ENCODE results near the gene TTC16. TPM values are rescaled to one million over a fixed set of nuclear protein-coding genes. Genes with fewer than 3 reads are reported as not detected.
A peak's percentile ranks its signal among the peaks of the same experiment; 100 is the strongest.

The TTC16 gene
- total RNA-seq, 1 experiment from 2014 or later = not detected

- H3K4me3 ChIP-seq (ENCODE audit: low read length) = no peak overlapping the region
- H3K27me3 ChIP-seq (ENCODE audit: low read length) = no peaks in the 10 kb centered on the region
- H4K20me1 ChIP-seq (ENCODE audit: insufficient read depth, low read depth, low read length) = 0 out of 2 replicates have a peak, but pooled peaks cover 6% of the 10 kb centered on the region
- no peak overlapping the region for H3K9ac ChIP-seq (ENCODE audit: low read length)
- H3K9me3 ChIP-seq (ENCODE audit: low read length) = no peaks in the 10 kb centered on the region
- no peaks in the 10 kb centered on the region for H3K36me3 ChIP-seq (ENCODE audit: insufficient read depth, low read length)
- no peaks in the 10 kb centered on the region for H3K9me2 ChIP-seq (replicated peaks; ENCODE audit: insufficient read depth, low read length)
- no peak for DNase-seq
- H3K4me2 ChIP-seq (ENCODE audit: low read depth, low read length, poor library complexity, severe bottlenecking) = no peak overlapping the region
- no peak overlapping the region for H3K27ac ChIP-seq (ENCODE audit: low read length)
- no peaks in the 10 kb centered on the region for H3K79me2 ChIP-seq (ENCODE audit: low read length)
- H3K4me1 ChIP-seq (ENCODE audit: low read length) = peaks cover 7% of the 10 kb centered on the region
- no peak overlapping the region for H2AFZ ChIP-seq (ENCODE audit: low read length)
These were observed 12.5 kb upstream of the TTC16 start for GRCh38 chr9:127703289-127703946.

GRCh38 chr9:127705577-127706379 lies 10.1 kb upstream of the TTC16 start:
- H3K9me2 ChIP-seq (replicated peaks; ENCODE audit: insufficient read depth, low read length) = no peaks in the 10 kb centered on the region
- no peaks in the 10 kb centered on the region for H3K79me2 ChIP-seq (ENCODE audit: low read length)
- H2AFZ ChIP-seq (ENCODE audit: low read length) = no peak overlapping the region
- H3K27ac ChIP-seq (ENCODE audit: low read length) = no peak overlapping the region
- 0 out of 2 replicates have a peak, but pooled peaks cover 6% of the 10 kb centered on the region for H4K20me1 ChIP-seq (ENCODE audit: insufficient read depth, low read depth, low read length)
- H3K27me3 ChIP-seq (ENCODE audit: low read length) = no peaks in the 10 kb centered on the region
- H3K9ac ChIP-seq (ENCODE audit: low read length) = no peak overlapping the region
- H3K9me3 ChIP-seq (ENCODE audit: low read length) = 0 out of 2 replicates have a peak, but pooled peaks cover 4% of the 10 kb centered on the region
- no peak overlapping the region for H3K4me3 ChIP-seq (ENCODE audit: low read length)
- DNase-seq = no peak
- no peaks in the 10 kb centered on the region for H3K36me3 ChIP-seq (ENCODE audit: insufficient read depth, low read length)
- no peaks in the 10 kb centered on the region for H3K4me1 ChIP-seq (ENCODE audit: low read length)
- H3K4me2 ChIP-seq (ENCODE audit: low read depth, low read length, poor library complexity, severe bottlenecking) = no peak overlapping the region

- no peaks in the 10 kb centered on the region for H3K9me2 ChIP-seq (replicated peaks; ENCODE audit: insufficient read depth, low read length)
- H3K36me3 ChIP-seq (ENCODE audit: insufficient read depth, low read length) = no peaks in the 10 kb centered on the region
- H4K20me1 ChIP-seq (ENCODE audit: insufficient read depth, low read depth, low read length) = 0 out of 2 replicates have a peak, but pooled peaks cover 6% of the 10 kb centered on the region
- no peak within 1 kb of the TSS for H3K9ac ChIP-seq (ENCODE audit: low read length)
- no peaks in the 10 kb centered on the region for H3K79me2 ChIP-seq (ENCODE audit: low read length)
- H3K9me3 ChIP-seq (ENCODE audit: low read length) = 0 out of 2 replicates have a peak, but pooled peaks cover 4% of the 10 kb centered on the region
- no peak for DNase-seq
- H3K4me3 ChIP-seq (ENCODE audit: low read length) = no peak within 1 kb of the TSS
- H3K4me1 ChIP-seq (ENCODE audit: low read length) = no peaks in the 10 kb centered on the region
- H3K4me2 ChIP-seq (ENCODE audit: low read depth, low read length, poor library complexity, severe bottlenecking) = no peak within 1 kb of the TSS
- no peak within 1 kb of the TSS for H2AFZ ChIP-seq (ENCODE audit: low read length)
- H3K27me3 ChIP-seq (ENCODE audit: low read length) = no peaks in the 10 kb centered on the region
- H3K27ac ChIP-seq (ENCODE audit: low read length) = no peak within 1 kb of the TSS
These were observed 9.0 kb upstream of the TTC16 start, which contains the start of gene CFAP157 for GRCh38 chr9:127706836-127707241. TSS of gene CFAP157 (plus strand) at chr9:127706988. CDS start at chr9:127707032, 44 bp downstream.

GRCh38 chr9:127707766-127708165 lies 8.1 kb upstream of the TTC16 start:
- Histone ChIP-seq H3K4me2 (ENCODE audit: low read depth, low read length, poor library complexity, severe bottlenecking) (no peak overlapping the region), H3K9ac (ENCODE audit: low read length) (no peak overlapping the region), H3K79me2 (ENCODE audit: low read length) (no peaks in the 10 kb centered on the region), H3K9me2 (replicated peaks; ENCODE audit: insufficient read depth, low read length) (no peaks in the 10 kb centered on the region), H3K9me3 (ENCODE audit: low read length) (0 out of 2 replicates have a peak, but pooled peaks cover 4% of the 10 kb centered on the region), H3K4me3 (ENCODE audit: low read length) (no peak overlapping the region), H2AFZ (ENCODE audit: low read length) (no peak overlapping the region), H3K4me1 (ENCODE audit: low read length) (no peaks in the 10 kb centered on the region), H3K27me3 (ENCODE audit: low read length) (no peaks in the 10 kb centered on the region), H3K36me3 (ENCODE audit: insufficient read depth, low read length) (no peaks in the 10 kb centered on the region), H4K20me1 (ENCODE audit: insufficient read depth, low read depth, low read length) (0 out of 2 replicates have a peak, but pooled peaks cover 6% of the 10 kb centered on the region), H3K27ac (ENCODE audit: low read length) (no peak overlapping the region)
- peak; percentile 77 for DNase-seq

GRCh38 chr9:127708952-127709587 lies 6.8 kb upstream of the TTC16 start:
- Histone ChIP-seq H3K9ac (ENCODE audit: low read length) (no peak overlapping the region), H4K20me1 (ENCODE audit: insufficient read depth, low read depth, low read length) (0 out of 2 replicates have a peak, but pooled peaks cover 9% of the 10 kb centered on the region), H3K27ac (ENCODE audit: low read length) (no peak overlapping the region), H3K79me2 (ENCODE audit: low read length) (no peaks in the 10 kb centered on the region), H3K4me3 (ENCODE audit: low read length) (no peak overlapping the region), H2AFZ (ENCODE audit: low read length) (no peak overlapping the region), H3K9me2 (replicated peaks; ENCODE audit: insufficient read depth, low read length) (no peaks in the 10 kb centered on the region), H3K36me3 (ENCODE audit: insufficient read depth, low read length) (no peaks in the 10 kb centered on the region), H3K27me3 (ENCODE audit: low read length) (no peaks in the 10 kb centered on the region), H3K4me2 (ENCODE audit: low read depth, low read length, poor library complexity, severe bottlenecking) (no peak overlapping the region), H3K4me1 (ENCODE audit: low read length) (no peaks in the 10 kb centered on the region), H3K9me3 (ENCODE audit: low read length) (0 out of 2 replicates have a peak, but pooled peaks cover 4% of the 10 kb centered on the region)
- no peak for DNase-seq

- H3K79me2 ChIP-seq (ENCODE audit: low read length) = no peaks in the 10 kb centered on the region
- no peak overlapping the region for H2AFZ ChIP-seq (ENCODE audit: low read length)
- H3K4me2 ChIP-seq (ENCODE audit: low read depth, low read length, poor library complexity, severe bottlenecking) = no peak overlapping the region
- no peak overlapping the region for H3K4me3 ChIP-seq (ENCODE audit: low read length)
- no peak for DNase-seq
- H3K9ac ChIP-seq (ENCODE audit: low read length) = no peak overlapping the region
- no peaks in the 10 kb centered on the region for H3K27me3 ChIP-seq (ENCODE audit: low read length)
- H3K4me1 ChIP-seq (ENCODE audit: low read length) = peaks cover 5% of the 10 kb centered on the region
- 0 out of 2 replicates have a peak, but pooled peaks cover 14% of the 10 kb centered on the region for H4K20me1 ChIP-seq (ENCODE audit: insufficient read depth, low read depth, low read length)
- no peaks in the 10 kb centered on the region for H3K36me3 ChIP-seq (ENCODE audit: insufficient read depth, low read length)
- no peak overlapping the region for H3K27ac ChIP-seq (ENCODE audit: low read length)
- no peaks in the 10 kb centered on the region for H3K9me2 ChIP-seq (replicated peaks; ENCODE audit: insufficient read depth, low read length)
- H3K9me3 ChIP-seq (ENCODE audit: low read length) = 0 out of 2 replicates have a peak, but pooled peaks cover 4% of the 10 kb centered on the region
These were observed 5.6 kb upstream of the TTC16 start for GRCh38 chr9:127710204-127710783.

- DNase-seq = no peak
- Histone ChIP-seq H3K79me2 (ENCODE audit: low read length) (no peaks in the 10 kb centered on the region), H3K4me1 (ENCODE audit: low read length) (peaks cover 10% of the 10 kb centered on the region), H3K27me3 (ENCODE audit: low read length) (no peaks in the 10 kb centered on the region), H2AFZ (ENCODE audit: low read length) (no peak overlapping the region), H3K9me2 (replicated peaks; ENCODE audit: insufficient read depth, low read length) (no peaks in the 10 kb centered on the region), H3K9me3 (ENCODE audit: low read length) (0 out of 2 replicates have a peak, but pooled peaks cover 4% of the 10 kb centered on the region), H3K9ac (ENCODE audit: low read length) (no peak overlapping the region), H3K27ac (ENCODE audit: low read length) (no peak overlapping the region), H3K4me2 (ENCODE audit: low read depth, low read length, poor library complexity, severe bottlenecking) (no peak overlapping the region), H4K20me1 (ENCODE audit: insufficient read depth, low read depth, low read length) (0 out of 2 replicates have a peak, but pooled peaks cover 12% of the 10 kb centered on the region), H3K36me3 (ENCODE audit: insufficient read depth, low read length) (no peaks in the 10 kb centered on the region), H3K4me3 (ENCODE audit: low read length) (no peak overlapping the region)
These were observed 4.6 kb upstream of the TTC16 start for GRCh38 chr9:127711226-127711701.
